Psoas muscle (tissue), 8 donors: ENCODE measurements around the gene RHBDF2. TPM values are rescaled to one million over a fixed set of nuclear protein-coding genes. Genes with fewer than 3 reads are reported as not detected.

Source experiments
- ATAC-seq, 4 donors: fragments of 200-7000 bp; cut with Tn5 transposase; one replicate each; pipeline ENCODE4 v1.9.1; 2020; ENCODE audit warnings: moderate library complexity in 3 of 4, mild to moderate bottlenecking in 2 of 4
- DNase-seq, 2 donors: peaks; one replicate each; pipeline ENCODE4 v3.0.0-alpha.2; 2020
- H3K27ac ChIP-seq: fragments of 200-600 bp; one replicate; pipeline ENCODE4 v1.8.0; 2022
- H3K27me3 ChIP-seq, 3 donors: fragments of 200-600 bp in 1 of 3; one replicate each; pipeline versions ENCODE4 v1.6.1 to v1.8.0; 2013 to 2022; ENCODE audit warnings: low read length in 2 of 3, mild to moderate bottlenecking in 2 of 3, moderate library complexity in 1 of 3; ENCODE audit not compliant: insufficient read depth in 3 of 3
- H3K36me3 ChIP-seq, 2 donors: fragments of 200-600 bp in 1 of 2; one replicate each; pipeline versions ENCODE4 v1.6.1 to v1.8.0; 2013 to 2022; ENCODE audit warnings: low read depth in 1 of 2, mild to moderate bottlenecking in 1 of 2, moderate library complexity in 1 of 2; ENCODE audit not compliant: insufficient read depth in 1 of 2
- H3K4me1 ChIP-seq: fragments of 200-600 bp; one replicate; pipeline ENCODE4 v1.8.0; 2022
- H3K4me3 ChIP-seq: fragments of 200-600 bp; one replicate; pipeline ENCODE4 v1.8.0; 2022; ENCODE audit warnings: mild to moderate bottlenecking
- H3K9me3 ChIP-seq: fragments of 200-600 bp; one replicate; pipeline ENCODE4 v1.8.0; 2022
- CTCF ChIP-seq: fragments of 200-600 bp; IDR thresholded peaks from one replicate; pipeline ENCODE4 v1.8.0; 2022; ENCODE audit warnings: antibody characterized with exemption
- WGBS, 3 donors: extraction: QIAGEN DNeasy Blood & Tissue Kit; methylation state at CpG; one replicate each; pipeline versions ENCODE4 v1.1.6 to v1.1.7; 2013; 5-methylcytosine and 5-hydroxymethylcytosine counted together
- intact Hi-C, 2 donors: fragments of 100-400 bp; cut with DNase I; formaldehyde crosslinking; loops; one replicate each; pipeline versions ENCODE4 v1.11.0 to v1.14.2; 2022
- polyA plus RNA-seq, 3 donors: library from polyadenylated mRNA; stranded (reverse); fragments of 200-250 nt; gene quantifications; one replicate each; pipeline ENCODE4 v1.2.3, GENCODE V29; 2013
- total RNA-seq, 4 donors: library from RNA; stranded (reverse); fragmentation: NEBNext Ultra II Directional in 2 of 4; extraction: Animal tissue kit (Norgen Biotek cat#: 25700) in 2 of 4; gene quantifications; one replicate each; pipeline versions ENCODE4 v1.2.1 to v1.2.4, GENCODE V29; 2021 to 2023
- donor health status: healthy with polysubstance abuse.
- donor health status: DM: no; HTN: no; CAD: no; lungs with moderate emphysema.
- donor health status: Bipolar disorder and iron deficiency.
- donor health status: healthy.
- donor health status: DM: yes; HTN: yes; CAD: no.
- donor health status: DM: no; HTN: no; CAD: no.
- donor health status: DM: no; HTN: no; CAD: no.
- donor health status: DM: yes; HTN: yes; CAD: no.

RHBDF2 gene
- total and polyA plus RNA-seq, 7 donors = 6.6 to 23.1 (median 13.3) TPM

- no peak overlapping the region for H3K27ac ChIP-seq
- DNase-seq = peak in 1 of 2 donors; percentile 42
- no peaks in the 10 kb centered on the region for H3K27me3 ChIP-seq
- WGBS, 3 donors = 86 to 92% (median 91%) methylated on average over 12 to 13 of the region's 13 CpGs
- peaks cover 0 to 45% of the 10 kb centered on the region in 2 donors for H3K36me3 ChIP-seq
- TF ChIP-seq CTCF = no peak
- no peaks in the 10 kb centered on the region for H3K9me3 ChIP-seq
- no peak for ATAC-seq
- intact Hi-C loops = no loop called here
- no peak overlapping the region for H3K4me3 ChIP-seq
- no peaks in the 10 kb centered on the region for H3K4me1 ChIP-seq
Observed at GRCh38 chr17:76469991-76470739, 31.1 kb downstream of the RHBDF2 start.

DNA sequence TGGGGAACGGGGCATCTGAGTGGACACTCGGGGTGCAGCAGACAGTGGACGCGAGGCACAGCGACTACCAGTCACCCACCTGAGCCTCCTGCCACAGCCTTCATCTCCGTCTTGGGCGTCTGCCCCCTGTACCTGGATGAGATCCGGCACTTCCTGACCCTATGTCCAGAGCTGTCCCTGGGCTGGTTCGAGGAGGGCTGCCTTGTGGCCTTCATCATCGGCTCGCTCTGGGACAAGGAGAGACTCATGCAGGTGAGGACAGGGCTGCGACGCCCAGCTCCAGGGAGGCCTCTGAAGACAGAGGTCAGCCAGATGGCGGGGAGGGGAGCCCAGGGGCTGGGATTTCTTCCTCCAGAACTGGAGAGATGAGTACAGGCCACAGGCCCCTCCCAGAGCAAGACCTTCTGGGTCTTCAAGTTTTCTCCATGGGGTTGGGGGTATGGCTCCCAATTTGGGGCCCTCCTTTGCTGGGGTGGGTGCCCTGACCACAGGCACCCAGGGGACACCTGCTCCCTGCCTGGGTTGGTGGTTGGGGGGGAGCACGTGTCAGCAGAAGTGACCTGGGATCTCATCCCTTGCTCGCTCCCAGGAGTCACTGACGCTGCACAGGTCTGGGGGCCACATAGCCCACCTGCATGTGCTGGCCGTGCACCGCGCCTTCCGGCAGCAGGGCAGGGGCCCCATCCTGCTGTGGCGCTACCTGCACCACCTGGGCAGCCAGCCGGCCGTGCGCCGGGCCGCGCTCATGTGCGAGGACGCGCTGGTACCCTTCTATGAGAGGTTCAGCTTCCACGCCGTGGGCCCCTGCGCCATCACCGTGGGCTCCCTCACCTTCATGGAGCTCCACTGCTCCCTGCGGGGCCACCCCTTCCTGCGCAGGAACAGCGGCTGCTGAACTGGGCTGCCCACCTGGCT, 31.9 kb downstream of the RHBDF2 start:
- H3K36me3 ChIP-seq = peaks cover 0 to 37% of the 10 kb centered on the region in 2 donors
- no peaks in the 10 kb centered on the region for H3K9me3 ChIP-seq
- ATAC-seq (no peak), DNase-seq (peak in 1 of 2 donors; percentile 46)
- no peaks in the 10 kb centered on the region for H3K27me3 ChIP-seq
- TF ChIP-seq CTCF = no peak
- intact Hi-C loops = no loop called here
- H3K27ac ChIP-seq = no peak overlapping the region
- H3K4me1 ChIP-seq = no peaks in the 10 kb centered on the region
- H3K4me3 ChIP-seq = no peak overlapping the region
- WGBS, 3 donors = 93 to 94% (median 93%) methylated on average over 38 of the region's 38 CpGs

- 85 to 89% (median 89%) methylated on average over 14 of the region's 14 CpGs for WGBS, 3 donors
- DNase-seq = peak in 1 of 2 donors; percentile 41
- intact Hi-C loops = no loop called here
- H3K4me1 ChIP-seq = no peaks in the 10 kb centered on the region
- H3K27me3 ChIP-seq = no peaks in the 10 kb centered on the region
- peaks cover 0 to 30% of the 10 kb centered on the region in 2 donors for H3K36me3 ChIP-seq
- no peak for TF ChIP-seq CTCF
- no peaks in the 10 kb centered on the region for H3K9me3 ChIP-seq
- H3K4me3 ChIP-seq = no peak overlapping the region
- H3K27ac ChIP-seq = no peak overlapping the region
- no peak for ATAC-seq
Observed at GRCh38 chr17:76468634-76469010, 32.6 kb downstream of the RHBDF2 start.

GRCh38 chr17:76467809-76468633, 33.2 kb downstream of the RHBDF2 start:
- H3K27me3 ChIP-seq = no peaks in the 10 kb centered on the region
- 72 to 82% (median 77%) methylated on average over 8 of the region's 8 CpGs for WGBS, 3 donors
- no peak for ATAC-seq
- H3K36me3 ChIP-seq = peaks cover 0 to 24% of the 10 kb centered on the region in 2 donors
- TF ChIP-seq CTCF = no peak
- no peaks in the 10 kb centered on the region for H3K9me3 ChIP-seq
- H3K27ac ChIP-seq = no peak overlapping the region
- intact Hi-C loops = loop anchor here in 1 of 2 donors (2.0 kb wide), 1 partner anchor 39 kb away; no protein-coding TSS in a partner anchor
- H3K4me3 ChIP-seq = no peak overlapping the region
- H3K4me1 ChIP-seq = no peaks in the 10 kb centered on the region
- DNase-seq = no peak
